EL (cell line): ENCODE data around the gene CCDC179.

Experiments
- DNase-seq: peaks from one replicate; pipeline ENCODE4 v3.0.0-alpha.2; 2016

The CCDC179 gene

GRCh38 chr11:22860241-22860640 lies at the start of gene CCDC179:
Gene CCDC179, minus strand, starts transcription at chr11:22860474. Its CDS starts 53 bp downstream, at chr11:22860421.
- no peak for DNase-seq

GRCh38 chr11:22903782-22904181 lies 43.5 kb upstream of the CCDC179 start:
- DNase-seq: no peak

GRCh38 chr11:22901603-22902002 lies 41.3 kb upstream of the CCDC179 start:
- DNase-seq: no peak

GRCh38 chr11:22900764-22901486 lies 40.7 kb upstream of the CCDC179 start:
- no peak for DNase-seq

GRCh38 chr11:22898036-22898435 lies 37.8 kb upstream of the CCDC179 start:
- DNase-seq: no peak

GRCh38 chr11:22890227-22890626 lies 30.0 kb upstream of the CCDC179 start:
- no peak for DNase-seq

GRCh38 chr11:22884217-22884616 lies 23.9 kb upstream of the CCDC179 start:
- DNase-seq: no peak

- no peak for DNase-seq
Measured at GRCh38 chr11:22879630-22880029, 19.4 kb upstream of the CCDC179 start.

GRCh38 chr11:22878604-22879003 lies 18.3 kb upstream of the CCDC179 start:
- DNase-seq: no peak

GRCh38 chr11:22878039-22878438 lies 17.8 kb upstream of the CCDC179 start:
- no peak for DNase-seq

GRCh38 chr11:22875869-22876473 lies 15.7 kb upstream of the CCDC179 start:
- peak; percentile 81 for DNase-seq

- no peak for DNase-seq
Measured at GRCh38 chr11:22869325-22869724, 9.1 kb upstream of the CCDC179 start.

- DNase-seq: no peak
Measured at GRCh38 chr11:22859756-22860155, 518 bp downstream of the CCDC179 start.

- DNase-seq: no peak
Measured at GRCh38 chr11:22851477-22851876, 8.8 kb downstream of the CCDC179 start.

GRCh38 chr11:22846726-22847125 lies 13.5 kb downstream of the CCDC179 start:
- DNase-seq: no peak

- DNase-seq: peak; percentile 10
Measured at GRCh38 chr11:22832315-22833015, 27.8 kb downstream of the CCDC179 start.

- DNase-seq: no peak
Measured at GRCh38 chr11:22830082-22830414, 30.2 kb downstream of the CCDC179 start.

- DNase-seq: peak; percentile 87
Measured at GRCh38 chr11:22829231-22830081, 30.8 kb downstream of the CCDC179 start, which contains the start of gene SVIP. Gene SVIP, minus strand, starts transcription at chr11:22829801. Its CDS starts 53 bp downstream, at chr11:22829748.

GRCh38 chr11:22828373-22828772 lies 31.9 kb downstream of the CCDC179 start:
- no peak for DNase-seq

GRCh38 chr11:22822203-22822602 lies 38.1 kb downstream of the CCDC179 start:
- no peak for DNase-seq

GRCh38 chr11:22809893-22810292 lies 50.4 kb downstream of the CCDC179 start:
- DNase-seq: no peak

- no peak for DNase-seq
Measured at GRCh38 chr11:22808571-22809197, 51.6 kb downstream of the CCDC179 start.
